ENCODE data around the gene BMP5.

GRCh38 chr6:55853008-55854001 is 22.1 kb downstream of the BMP5 start:
- TF ChIP-seq SIN3B (IDR thresholded peaks at IDR 0.05; ENCODE audit: low read depth) (no peak), TBP (optimal IDR thresholded peaks at IDR 0.05; ENCODE audit: low read depth, low read length) (no peak)

Measured in K562 (cell line).